GM12874 (cell line): ENCODE measurements around the gene GPR84.

Experiments
- TF ChIP-seq, protein P1 (sequence below): IDR thresholded peaks from 2 replicates; pipeline ENCODE4 v1.5.1; 2011; ENCODE audit warnings: low read depth, mild to moderate bottlenecking, control low read depth, low read length, moderate library complexity; ENCODE audit not compliant: insufficient read depth

Gene GPR84

DNA sequence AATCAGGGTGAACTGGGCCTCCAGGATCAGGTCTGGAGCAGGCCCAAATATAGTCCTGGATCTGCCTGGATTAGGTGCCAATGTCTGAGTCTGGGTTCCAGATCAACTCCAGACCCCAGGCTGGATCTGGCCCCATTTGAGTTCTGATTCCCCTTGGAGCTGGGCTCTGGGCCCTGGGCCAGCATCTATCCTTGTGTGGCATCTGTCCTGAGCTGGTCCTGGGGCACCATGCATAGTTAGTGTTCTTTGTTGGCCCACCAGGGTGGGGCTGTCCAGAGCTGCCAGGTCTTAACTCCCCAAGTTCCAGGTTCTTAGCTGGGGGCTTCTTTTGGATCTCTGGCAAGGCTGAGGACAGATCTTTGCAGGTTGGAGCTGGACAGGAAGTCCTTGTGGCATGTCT, 31.3 kb upstream of the GPR84 start:
- TF ChIP-seq, protein P1, sequence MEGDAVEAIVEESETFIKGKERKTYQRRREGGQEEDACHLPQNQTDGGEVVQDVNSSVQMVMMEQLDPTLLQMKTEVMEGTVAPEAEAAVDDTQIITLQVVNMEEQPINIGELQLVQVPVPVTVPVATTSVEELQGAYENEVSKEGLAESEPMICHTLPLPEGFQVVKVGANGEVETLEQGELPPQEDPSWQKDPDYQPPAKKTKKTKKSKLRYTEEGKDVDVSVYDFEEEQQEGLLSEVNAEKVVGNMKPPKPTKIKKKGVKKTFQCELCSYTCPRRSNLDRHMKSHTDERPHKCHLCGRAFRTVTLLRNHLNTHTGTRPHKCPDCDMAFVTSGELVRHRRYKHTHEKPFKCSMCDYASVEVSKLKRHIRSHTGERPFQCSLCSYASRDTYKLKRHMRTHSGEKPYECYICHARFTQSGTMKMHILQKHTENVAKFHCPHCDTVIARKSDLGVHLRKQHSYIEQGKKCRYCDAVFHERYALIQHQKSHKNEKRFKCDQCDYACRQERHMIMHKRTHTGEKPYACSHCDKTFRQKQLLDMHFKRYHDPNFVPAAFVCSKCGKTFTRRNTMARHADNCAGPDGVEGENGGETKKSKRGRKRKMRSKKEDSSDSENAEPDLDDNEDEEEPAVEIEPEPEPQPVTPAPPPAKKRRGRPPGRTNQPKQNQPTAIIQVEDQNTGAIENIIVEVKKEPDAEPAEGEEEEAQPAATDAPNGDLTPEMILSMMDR: no peak

DNA sequence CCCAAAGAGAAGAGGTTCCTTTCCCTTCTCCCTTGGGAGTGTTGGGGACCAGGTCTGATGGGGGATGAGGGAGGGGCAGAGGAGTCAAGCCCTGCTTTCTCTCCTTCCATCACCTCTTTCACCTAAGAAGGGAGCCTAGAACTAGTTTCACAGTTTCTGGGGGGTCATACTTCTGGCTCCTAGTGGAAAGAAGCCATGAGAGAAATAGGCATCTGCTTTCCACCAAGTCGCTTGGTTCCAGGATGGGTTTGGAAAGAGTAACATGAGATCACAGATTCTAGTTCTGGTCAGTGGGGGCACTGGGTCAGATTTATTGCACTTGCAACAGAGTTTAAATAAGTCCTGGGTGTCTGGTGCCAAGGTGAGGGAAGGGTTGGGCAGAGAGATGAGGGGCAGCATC, 30.7 kb upstream of the GPR84 start:
- TF ChIP-seq, protein P1: no peak

DNA sequence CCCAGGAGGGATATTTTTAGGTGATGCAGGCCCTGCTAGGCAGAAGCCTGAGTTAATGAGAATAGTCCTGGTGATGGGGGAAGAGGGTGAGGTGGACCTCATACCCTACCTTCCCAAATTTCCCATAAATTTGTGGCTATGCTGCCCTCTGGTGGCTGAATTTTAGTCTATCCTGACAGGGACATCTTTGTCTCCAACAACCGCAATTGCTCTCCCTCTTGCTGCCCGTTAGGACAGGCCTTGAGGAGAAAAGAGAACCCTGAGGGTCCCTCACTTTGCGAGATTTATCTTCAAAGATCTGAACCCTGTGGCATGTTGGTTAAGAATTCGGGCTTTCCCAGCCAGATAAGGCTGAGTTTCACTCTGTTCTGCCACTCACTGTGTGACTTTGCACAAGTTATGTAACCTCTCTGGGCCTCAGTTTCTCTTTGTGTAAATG, 30.0 kb upstream of the GPR84 start:
- TF ChIP-seq, protein P1: peak; percentile 55

DNA sequence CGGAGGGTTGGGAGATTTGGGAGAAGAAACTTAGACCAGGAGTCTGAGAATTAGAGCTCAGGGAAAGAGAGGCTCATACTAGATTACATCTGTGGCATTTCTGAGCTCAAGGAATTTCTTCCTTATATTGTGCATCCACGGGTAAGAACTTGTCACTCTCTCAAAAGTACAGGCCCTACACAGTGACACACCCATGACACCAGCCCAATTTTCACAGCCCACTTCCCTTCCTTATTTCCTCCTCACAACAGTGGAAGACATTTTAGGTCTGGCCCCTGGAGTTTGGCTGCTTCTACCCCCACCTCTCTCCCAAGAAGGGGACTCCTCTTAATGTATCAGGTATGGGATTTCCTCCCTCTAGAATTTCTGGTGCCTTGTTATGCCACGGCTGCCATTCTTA, 29.5 kb upstream of the GPR84 start:
- TF ChIP-seq, protein P1: no peak

DNA sequence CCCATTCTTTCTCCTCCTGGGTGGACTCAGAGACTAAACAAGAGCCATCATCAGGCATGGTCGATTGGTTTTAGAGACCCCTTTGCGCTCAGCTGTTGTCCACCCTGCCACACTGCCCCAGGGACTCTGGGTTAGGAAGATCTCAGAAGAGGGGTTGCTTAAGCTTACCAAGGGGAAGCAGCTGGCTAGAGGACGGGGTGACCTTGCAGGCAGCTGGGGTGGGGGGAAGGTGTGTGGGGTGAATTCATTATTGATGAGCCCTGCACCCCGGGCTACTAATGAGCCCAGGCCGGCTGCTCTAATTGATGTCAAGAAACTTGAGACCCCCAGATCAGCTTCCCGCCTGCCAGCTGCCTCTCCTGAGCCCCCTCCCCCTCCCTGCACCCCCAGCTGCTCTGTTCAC, 28.9 kb upstream of the GPR84 start:
- TF ChIP-seq, protein P1: no peak

DNA sequence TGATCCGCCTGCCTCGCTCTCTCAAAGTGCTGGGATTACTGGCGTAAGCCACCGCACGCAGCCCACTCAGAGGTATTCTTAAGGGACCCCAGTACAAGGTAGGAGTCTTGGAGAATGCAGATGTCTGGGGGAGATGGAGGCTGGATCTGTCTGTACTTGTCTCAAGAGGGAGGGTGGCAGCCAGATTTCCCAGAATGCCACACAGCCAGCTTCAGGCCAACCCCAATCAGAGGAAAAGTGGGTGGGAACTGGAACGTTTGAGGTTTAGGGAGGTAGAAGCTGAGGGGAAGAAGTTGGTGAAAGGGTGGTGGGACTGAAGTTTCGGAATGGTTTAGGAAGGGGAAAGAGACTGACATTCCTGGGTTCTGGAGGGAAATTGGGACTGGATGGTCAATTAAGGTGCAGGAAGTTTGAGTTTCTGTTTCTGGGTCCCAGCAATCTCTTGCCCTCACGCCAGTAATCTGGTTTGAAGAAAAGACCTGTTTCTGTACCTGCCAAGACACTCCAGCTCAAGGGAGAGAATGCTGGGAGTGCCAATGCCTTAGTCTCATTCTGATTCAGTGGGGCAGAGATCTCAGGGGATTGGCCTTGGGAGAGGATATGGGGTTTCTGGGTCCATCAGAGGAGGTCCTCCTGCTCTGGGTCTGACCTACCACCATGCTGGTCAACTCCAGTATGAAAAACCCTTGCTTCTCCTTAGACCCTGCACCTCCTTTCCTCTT, 28.4 kb upstream of the GPR84 start:
- TF ChIP-seq, protein P1: no peak

DNA sequence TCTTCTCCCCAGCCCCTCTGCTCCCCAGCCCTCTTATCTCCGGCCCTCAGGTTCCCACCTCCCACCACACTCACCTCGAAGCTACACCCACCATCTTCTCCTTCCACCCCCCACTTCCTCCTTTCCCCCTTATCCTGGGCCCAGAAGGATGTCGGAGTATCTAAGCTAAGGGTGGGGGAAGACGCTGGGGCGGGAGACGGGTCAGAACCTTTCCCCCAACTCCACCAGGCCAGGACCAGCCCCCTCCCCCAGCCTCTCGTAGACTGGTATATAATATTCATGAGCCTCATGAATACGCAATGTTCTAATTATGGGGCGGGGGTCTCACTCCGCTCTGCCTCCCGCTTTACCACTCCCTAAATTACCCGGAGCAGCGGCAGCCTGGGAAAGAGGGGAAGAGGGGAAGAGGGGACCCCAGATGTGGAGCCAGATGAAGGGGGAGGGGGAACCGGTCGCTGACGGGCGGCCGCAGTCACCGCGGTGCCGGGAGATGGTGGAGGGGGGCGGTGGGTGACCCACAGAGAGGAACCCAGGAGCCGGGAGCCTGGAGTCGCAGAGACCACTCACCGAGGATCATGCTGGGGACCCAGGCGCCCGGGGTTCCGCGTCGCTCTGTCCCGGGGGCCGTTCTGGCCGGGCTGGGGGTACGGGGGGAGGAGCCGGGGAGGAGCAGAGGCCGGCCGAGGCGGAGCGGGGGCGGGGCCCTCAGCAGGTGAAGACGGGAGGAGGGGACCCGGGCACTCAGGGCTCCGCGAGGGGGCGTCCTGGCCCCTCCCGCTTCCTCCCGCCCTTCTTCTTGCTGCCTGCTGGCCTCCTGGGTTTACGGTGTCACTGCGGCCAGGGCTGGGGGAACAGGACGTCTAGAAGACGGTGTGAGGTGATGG, 26.6 kb upstream of the GPR84 start:
- TF ChIP-seq, protein P1: peak; percentile 55
